IMR-90 (cell line): ENCODE data around the gene MYH11. TPM values are rescaled to one million over a fixed set of nuclear protein-coding genes. Genes with fewer than 3 reads are reported as not detected.

ENCODE experiments used
- ATAC-seq: fragments of 200-7000 bp; cut with Tn5 transposase; 2 replicates; pipeline ENCODE4 v1.9.1; 2020; ENCODE audit warnings: low read depth, mild to moderate bottlenecking, moderate library complexity
- BruUV-seq: library from RNA; stranded (reverse); fragments of 400-500 nt; replicated peaks from 2 replicates; lab custom pipeline; 2021; lab: Mats Ljungman, UMichigan
- CTCF ChIA-PET: fragments of 300-600 bp; formaldehyde crosslinking; extraction: SDS; loops from one replicate; lab custom pipeline; 2021; ENCODE audit warnings: antibody characterized with exemption; lab: Yijun Ruan, JAX
- POLR2A ChIA-PET: fragments of 300-600 bp; sonication (Branson Sonifier 250); formaldehyde crosslinking; loops from one replicate; lab custom pipeline; 2022; ENCODE audit warnings: antibody characterized with exemption; ENCODE audit not compliant: unreplicated experiment; lab: Charles Lee
- DNase-seq: peaks from one replicate; pipeline ENCODE4 v3.0.0; 2013
- H2AFZ ChIP-seq: replicated peaks from 2 replicates; pipeline ENCODE3; 2013; ENCODE audit warnings: low read length, mild to moderate bottlenecking; ENCODE audit not compliant: poor library complexity
- H2AK5ac ChIP-seq: 2 replicates; pipeline ENCODE4 v1.6.1; 2013; ENCODE audit warnings: low read depth, low read length, inconsistent platforms
- H2AK9ac ChIP-seq: replicated peaks from 2 replicates; pipeline ENCODE3; 2013; ENCODE audit warnings: mild to moderate bottlenecking, low read depth, low read length, moderate library complexity; ENCODE audit not compliant: poor library complexity
- H2BK120ac ChIP-seq: 2 replicates; pipeline ENCODE4 v1.6.1; 2013; ENCODE audit warnings: low read depth, low read length, inconsistent platforms
- H2BK15ac ChIP-seq: 3 replicates; pipeline ENCODE4 v1.6.1; 2013; ENCODE audit warnings: low read depth, low read length, inconsistent platforms
- H2BK20ac ChIP-seq: 2 replicates; pipeline ENCODE4 v1.6.1; 2013; ENCODE audit warnings: low read depth, mild to moderate bottlenecking, inconsistent platforms, low read length, moderate library complexity
- H2BK5ac ChIP-seq: 2 replicates; pipeline ENCODE4 v1.6.1; 2013; ENCODE audit warnings: mild to moderate bottlenecking, low read depth, low read length, inconsistent platforms; ENCODE audit not compliant: poor library complexity, severe bottlenecking
- H3K14ac ChIP-seq: replicated peaks from 2 replicates; pipeline ENCODE4 v1.6.1; 2013; ENCODE audit warnings: low read depth, low read length, inconsistent platforms
- H3K18ac ChIP-seq: 2 replicates; pipeline ENCODE4 v1.6.1; 2013; ENCODE audit warnings: low read depth, low read length, control low read depth
- H3K23ac ChIP-seq: 2 replicates; pipeline ENCODE4 v1.6.1; 2013; ENCODE audit warnings: low read depth, low read length, inconsistent platforms
- H3K27ac ChIP-seq: 2 replicates; pipeline ENCODE4 v1.5.1; 2013; ENCODE audit warnings: mild to moderate bottlenecking, control low read depth, low read length; ENCODE audit not compliant: insufficient read depth
- H3K27me3 ChIP-seq: 2 replicates; pipeline ENCODE4 v1.6.1; 2013; ENCODE audit warnings: low read length; ENCODE audit not compliant: control insufficient read depth, insufficient read depth
- H3K36me3 ChIP-seq: 2 replicates; pipeline ENCODE4 v1.6.1; 2013; ENCODE audit warnings: low read length, mixed read lengths; ENCODE audit not compliant: control insufficient read depth, insufficient read depth
- H3K4ac ChIP-seq: 2 replicates; pipeline ENCODE4 v1.6.1; 2013; ENCODE audit warnings: low read depth, low read length, inconsistent platforms
- H3K4me1 ChIP-seq: 2 replicates; pipeline ENCODE4 v1.6.1; 2013; ENCODE audit warnings: low read length, mixed read lengths; ENCODE audit not compliant: control insufficient read depth, insufficient read depth
- H3K4me2 ChIP-seq: 2 replicates; pipeline ENCODE4 v1.6.1; 2013; ENCODE audit warnings: low read depth, mild to moderate bottlenecking, control low read depth, low read length, moderate library complexity
- H3K4me3 ChIP-seq: 2 replicates; pipeline ENCODE4 v1.5.1; 2013; ENCODE audit warnings: low read depth, mild to moderate bottlenecking, control low read depth, low read length, moderate library complexity; ENCODE audit not compliant: insufficient read depth
- H3K56ac ChIP-seq: 2 replicates; pipeline ENCODE4 v1.6.1; 2013; ENCODE audit warnings: low read length, inconsistent platforms; ENCODE audit not compliant: insufficient read depth; ENCODE audit errors: extremely low read depth
- H3K79me1 ChIP-seq, 2 experiments: 2 replicates each; pipeline ENCODE4 v1.6.1; 2013; ENCODE audit warnings: low read length in 2 of 2, inconsistent platforms in 1 of 2, low read depth in 1 of 2
- H3K9ac ChIP-seq: 2 replicates; pipeline ENCODE4 v1.6.1; 2013; ENCODE audit warnings: low read depth, low read length, control low read depth
- H3K9me1 ChIP-seq: 2 replicates; pipeline ENCODE4 v1.6.1; 2013; ENCODE audit warnings: low read length, inconsistent platforms; ENCODE audit not compliant: insufficient read depth
- H3K9me3 ChIP-seq: 2 replicates; pipeline ENCODE4 v1.6.1; 2013; ENCODE audit warnings: low read length; ENCODE audit not compliant: control insufficient read depth, insufficient read depth
- H4K20me1 ChIP-seq: 2 replicates; pipeline ENCODE4 v1.6.1; 2013; ENCODE audit warnings: low read length, inconsistent platforms; ENCODE audit not compliant: insufficient read depth
- H4K5ac ChIP-seq: 2 replicates; pipeline ENCODE4 v1.6.1; 2013; ENCODE audit warnings: mild to moderate bottlenecking, low read depth, low read length, control low read depth
- H4K8ac ChIP-seq, 2 experiments: 2 replicates each; pipeline ENCODE4 v1.6.1; 2013; ENCODE audit warnings: low read depth in 2 of 2, low read length in 2 of 2, control low read depth in 1 of 2, inconsistent platforms in 1 of 2
- H4K91ac ChIP-seq: 2 replicates; pipeline ENCODE4 v1.6.1; 2013; ENCODE audit warnings: low read depth, low read length, inconsistent platforms; ENCODE audit not compliant: insufficient read depth
- BHLHE40 ChIP-seq: fragments of 150-350 bp; IDR thresholded peaks from 2 replicates; pipeline ENCODE4 v1.6.1; 2016; ENCODE audit warnings: mild to moderate bottlenecking, low read depth, low read length
- CEBPB ChIP-seq: IDR thresholded peaks from 2 replicates; pipeline ENCODE4 v1.6.1; 2012; ENCODE audit warnings: low read depth, low read length, improper control_type of control experiment
- CHD1 ChIP-seq: IDR thresholded peaks from 2 replicates; pipeline ENCODE4 v1.6.1; 2012; ENCODE audit warnings: low read depth, low read length, improper control_type of control experiment
- MXI1 ChIP-seq: IDR thresholded peaks from 2 replicates; pipeline ENCODE4 v1.6.1; 2012; ENCODE audit warnings: low read depth, mild to moderate bottlenecking, low read length, moderate library complexity, borderline replicate concordance
- NFE2L2 ChIP-seq: fragments of 150-350 bp; IDR thresholded peaks from 2 replicates; pipeline ENCODE4 v1.6.1; 2016; ENCODE audit warnings: low read depth, mild to moderate bottlenecking, low read length
- POLR2A ChIP-seq: IDR thresholded peaks from 2 replicates; pipeline ENCODE4 v1.6.1; 2012; ENCODE audit warnings: mild to moderate bottlenecking, low read depth, low read length
- RFX5 ChIP-seq: IDR thresholded peaks from 2 replicates; pipeline ENCODE4 v1.8.0; 2012; ENCODE audit warnings: low read depth, mild to moderate bottlenecking, low read length, moderate library complexity
- SMC3 ChIP-seq: fragments of 150-350 bp; IDR thresholded peaks from 2 replicates; pipeline ENCODE4 v1.6.1; 2016; ENCODE audit warnings: low read depth, mild to moderate bottlenecking, antibody characterized with exemption, low read length, moderate library complexity
- WGBS, 2 experiments: methylation state at CpG; one replicate each; pipeline versions ENCODE4 v1.1.5 to v1.1.7; 2013; ENCODE audit warnings: missing lambda C conversion rate in 2 of 2; ENCODE audit not compliant: insufficient read length in 1 of 2; ENCODE audit errors: extremely low coverage in 2 of 2; 5-methylcytosine and 5-hydroxymethylcytosine counted together
- dilution Hi-C: fragments of 300-500 bp; cut with HindIII; formaldehyde crosslinking; loops from one replicate; pipeline ENCODE4 v1.14.3; 2018; ENCODE audit warnings: low sequenced_read_pairs; ENCODE audit not compliant: unreplicated experiment
- in situ Hi-C: fragments of 300-500 bp; cut with MboI; formaldehyde crosslinking; loops from 3 replicates; pipeline ENCODE4 v1.14.3; 2019; ENCODE audit warnings: low sequenced_read_pairs, inconsistent platforms, mixed read lengths
- intact Hi-C: fragments of 100-400 bp; cut with micrococcal nuclease; formaldehyde crosslinking; loops from 2 replicates; pipeline ENCODE4 v1.10.0; 2022
- polyA plus RNA-seq, 3 experiments: library from polyadenylated mRNA; depleted of rRNA; stranded (reverse); fragments of >200 nt; gene quantifications; 2 replicates each; pipeline ENCODE4 v1.2.3, GENCODE V29; 2012; ENCODE audit warnings: low replicate concordance in 1 of 3
- total RNA-seq: library from RNA; depleted of rRNA; stranded (reverse); fragments of >200 nt; gene quantifications from 2 replicates; pipeline ENCODE4 v1.2.3, GENCODE V29; 2012
- TF ChIP-seq, protein P1 (sequence below): fragments of 150-350 bp; IDR thresholded peaks from 2 replicates; pipeline ENCODE4 v1.6.1; 2016; ENCODE audit warnings: low read depth, mild to moderate bottlenecking, low read length, moderate library complexity, borderline replicate concordance

MYH11 gene
- total and polyA plus RNA-seq, 2 of the 4 experiments (the other 2 are of a cell fraction) = under 0.01 to 0.12 TPM

GRCh38 chr16:15726715-15727114 is 130.1 kb downstream of the MYH11 start:
- Histone ChIP-seq H3K36me3 (peaks cover 19% of the 10 kb centered on the region), H3K27ac (no peak overlapping the region)
- dilution Hi-C loops = no loop called here

More at GRCh38 chr16:15726715-15727114, 130.1 kb downstream of the MYH11 start:
- Histone ChIP-seq H4K5ac (no peak overlapping the region), H3K4ac (no peak overlapping the region), H3K9me1 (0 out of 2 replicates have a peak, but pooled peaks cover 8% of the 10 kb centered on the region), H2BK5ac (no peak overlapping the region), H3K56ac (no peak overlapping the region), H3K14ac (no peak overlapping the region), H4K91ac (no peak overlapping the region), H2AFZ (no peak overlapping the region), H3K9ac (no peak overlapping the region), H3K4me1 (no peaks in the 10 kb centered on the region), H2AK5ac (no peak overlapping the region), H3K4me3 (no peak overlapping the region), H3K23ac (no peak overlapping the region), H3K9me3 (no peaks in the 10 kb centered on the region), H2BK20ac (no peak overlapping the region), H3K4me2 (no peak overlapping the region), H3K27me3 (no peaks in the 10 kb centered on the region), H4K20me1 (no peaks in the 10 kb centered on the region), H3K79me1 (no peaks in the 10 kb centered on the region), H3K18ac (no peak overlapping the region), H4K8ac (no peak overlapping the region), H2AK9ac (no peak overlapping the region), H2BK15ac (no peak overlapping the region), H2BK120ac (no peak overlapping the region)
- intact Hi-C loops (no loop called here), in situ Hi-C loops (no loop called here)
- BruUV-seq = no TSS peak
- ChIA-PET POLR2A (no interaction called here), CTCF (no interaction called here)
- DNase-seq (no peak), ATAC-seq (no peak)
- 89% methylated on average over 9 of the region's 18 CpGs; no CpG with 5 or more reads in 1 of the 2 experiments for WGBS, 2 experiments
- TF ChIP-seq SMC3 = no peak
- TF ChIP-seq RFX5 = no peak
- TF ChIP-seq CHD1 = no peak
- TF ChIP-seq, protein P1, sequence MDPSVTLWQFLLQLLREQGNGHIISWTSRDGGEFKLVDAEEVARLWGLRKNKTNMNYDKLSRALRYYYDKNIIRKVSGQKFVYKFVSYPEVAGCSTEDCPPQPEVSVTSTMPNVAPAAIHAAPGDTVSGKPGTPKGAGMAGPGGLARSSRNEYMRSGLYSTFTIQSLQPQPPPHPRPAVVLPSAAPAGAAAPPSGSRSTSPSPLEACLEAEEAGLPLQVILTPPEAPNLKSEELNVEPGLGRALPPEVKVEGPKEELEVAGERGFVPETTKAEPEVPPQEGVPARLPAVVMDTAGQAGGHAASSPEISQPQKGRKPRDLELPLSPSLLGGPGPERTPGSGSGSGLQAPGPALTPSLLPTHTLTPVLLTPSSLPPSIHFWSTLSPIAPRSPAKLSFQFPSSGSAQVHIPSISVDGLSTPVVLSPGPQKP = no peak
- no peak for TF ChIP-seq NFE2L2
- no peak for TF ChIP-seq BHLHE40
- TF ChIP-seq POLR2A = no peak
- TF ChIP-seq MXI1 = no peak
- no peak for TF ChIP-seq CEBPB
